ENCODE data around the gene PXN. TPM values are rescaled to one million over a fixed set of nuclear protein-coding genes. Genes with fewer than 3 reads are reported as not detected.

PXN gene
- total and polyA plus RNA-seq, 10 of the 15 experiments (the other 5 are each of a cell fraction or from before 2014, with no cell fraction given) = 1.0 to 32.0 (median 11.5) TPM

- TF ChIP-seq IRF3 (IDR thresholded peaks at IDR 0.05) = no peak
Observed at GRCh38 chr12:120220838-120221575, 44.5 kb downstream of the PXN start (continued).

- H3K27me3 ChIP-seq (replicated peaks in 1 of 2; ENCODE audit: control insufficient read depth in 2 of 2, insufficient read depth in 2 of 2, low read length in 1 of 2) = no peaks in the 10 kb centered on the region
- POLR2A ChIA-PET = interaction anchor here (0.6 to 1.2 kb wide), 3 partner anchors 18 to 1261 kb away, joined by 5 to 6 read pairs (median 6); partner anchors contain the start of gene RPLP0
- no peak overlapping the region for H3K4me2 ChIP-seq (ENCODE audit: control insufficient read depth, insufficient read depth)
- SMC1A ChIA-PET (ENCODE audit: uncharacterized antibody, unreplicated experiment) = interaction anchor here (0.7 kb wide), 1 partner anchor 9 kb away, joined by 4 read pairs; no protein-coding TSS in a partner anchor
- H3K9me3 ChIP-seq (replicated peaks; ENCODE audit: control insufficient read depth, insufficient read depth, low read length) = no peaks in the 10 kb centered on the region
- 86% methylated on average over 19 of the region's 19 CpGs for WGBS (ENCODE audit: insufficient coverage, insufficient replicate concordance, low lambda C conversion rate, missing lambda C conversion rate)
- no peaks in the 10 kb centered on the region for H3K4me1 ChIP-seq (ENCODE audit: control insufficient read depth, insufficient read depth, low read length)
- no TSS peak for BruUV-seq (replicated peaks)
- CTCF ChIA-PET = interaction anchor here (0.9 to 2.9 kb wide), 2 partner anchors 10 to 12 kb away, joined by 3 to 22 read pairs; no protein-coding TSS in a partner anchor
- FAIRE-seq (no peak), DNase-seq (ENCODE audit: low read depth, low spot score) (no peak), ATAC-seq (no peak)
- in situ Hi-C loops (cut with MboI) (no loop called here), intact Hi-C loops (cut with micrococcal nuclease; ENCODE audit: unreplicated experiment) (no loop called here)
- no peak overlapping the region for H2AFZ ChIP-seq (ENCODE audit: control insufficient read depth, low read depth, low read length)
- no peaks in the 10 kb centered on the region for H4K20me1 ChIP-seq (ENCODE audit: control insufficient read depth, insufficient read depth)
- RAD21 ChIA-PET (ENCODE audit: unreplicated experiment) = interaction anchor here (1.6 kb wide), 1 partner anchor 9 kb away, joined by 6 read pairs; no protein-coding TSS in a partner anchor
- no peaks in the 10 kb centered on the region for H3K36me3 ChIP-seq (ENCODE audit: control insufficient read depth in 2 of 2, insufficient read depth in 2 of 2, low read length in 1 of 2)
- H3K4me3 ChIP-seq = no peak overlapping the region
- no peak overlapping the region for H3K9ac ChIP-seq (ENCODE audit: control insufficient read depth, insufficient read depth, low read length)
- no peak overlapping the region for H3K27ac ChIP-seq (ENCODE audit: control insufficient read depth, insufficient read depth)
- H3K79me2 ChIP-seq (ENCODE audit: control insufficient read depth, insufficient read depth, low read length) = no peaks in the 10 kb centered on the region
- TF ChIP-seq SP1 (IDR thresholded peaks at IDR 0.05; ENCODE audit: low read depth, low read length) (no peak), RFX5 (IDR thresholded peaks at IDR 0.05; ENCODE audit: low read depth, low read length) (no peak), CHD2 (IDR thresholded peaks at IDR 0.05; ENCODE audit: borderline replicate concordance, low read depth, low read length) (no peak), EED (IDR thresholded peaks at IDR 0.05; ENCODE audit: low read depth) (no peak), RUNX3 (IDR thresholded peaks at IDR 0.05; ENCODE audit: low read length) (no peak), PBX3 (IDR thresholded peaks at IDR 0.05; ENCODE audit: insufficient replicate concordance, low read depth, low read length) (no peak), MEF2A (IDR thresholded peaks at IDR 0.05; ENCODE audit: insufficient read depth, low read depth, low read length) (no peak), MYC (IDR thresholded peaks at IDR 0.05; ENCODE audit: insufficient read depth, insufficient read length, insufficient replicate concordance, low read length, severe bottlenecking) (no peak), TCF12 (IDR thresholded peaks at IDR 0.05; ENCODE audit: low read depth, low read length) (no peak), IRF3 (IDR thresholded peaks at IDR 0.05) (no peak), BMI1 (IDR thresholded peaks at IDR 0.05; ENCODE audit: borderline replicate concordance) (no peak), ATF3 (IDR thresholded peaks at IDR 0.05; ENCODE audit: borderline replicate concordance, extremely low read depth, low read depth, low read length) (no peak), POLR2A (IDR thresholded peaks at IDR 0.05; ENCODE audit: low read depth, low read length) (no peak; the same call in 1 of the 2 replicates)
Observed at GRCh38 chr12:120218680-120219606, 46.6 kb downstream of the PXN start.
